ENCODE data around the gene EDA2R. TPM values are rescaled to one million over a fixed set of nuclear protein-coding genes. Genes with fewer than 3 reads are reported as not detected.
A peak's percentile ranks its signal among the peaks of the same experiment; 100 is the strongest.

Gene EDA2R
- total RNA-seq, 1 donor from 2014 or later = 25.3 TPM

DNA sequence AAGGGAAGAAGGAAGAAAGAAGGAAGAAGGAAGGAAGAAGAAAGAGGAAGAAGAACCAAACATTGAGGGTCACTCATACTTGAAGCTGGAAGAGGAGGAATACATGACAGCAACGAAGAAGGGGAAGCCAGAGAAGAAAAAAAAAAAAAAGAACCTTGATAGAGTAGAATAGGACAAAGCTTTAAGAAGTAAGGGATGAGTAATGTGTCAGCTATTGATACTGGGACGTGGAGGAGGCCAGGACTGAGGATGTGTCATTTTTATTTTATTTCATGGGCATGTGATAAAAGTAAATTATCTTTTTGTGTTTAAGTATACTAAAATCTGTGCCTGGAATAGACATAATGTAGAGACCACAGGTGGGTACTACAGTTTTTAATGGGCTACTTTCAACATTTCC is 6.4 kb downstream of the EDA2R start:
- Histone ChIP-seq H3K4me2 (ENCODE audit: low read length) (peak overlapping the region; percentile 90), H2AFZ (ENCODE audit: low read depth, low read length) (no peak overlapping the region), H3K4me1 (ENCODE audit: insufficient read depth, low read length) (peaks cover 25% of the 10 kb centered on the region), H3K4me3 (ENCODE audit: insufficient read depth, low read depth, low read length) (peak overlapping the region; percentile 10), H3K9ac (ENCODE audit: low read length) (peak overlapping the region; percentile 76), H3K36me3 (ENCODE audit: insufficient read depth, low read length) (peaks cover 3% of the 10 kb centered on the region), H4K20me1 (ENCODE audit: insufficient read depth, low read length) (peaks cover 12% of the 10 kb centered on the region), H3K27ac (ENCODE audit: low read depth, low read length) (peak overlapping the region; percentile 95), H3K27me3 (ENCODE audit: insufficient read depth, low read length) (no peaks in the 10 kb centered on the region), H3K9me3 (ENCODE audit: insufficient read depth, low read depth, low read length) (no peaks in the 10 kb centered on the region), H3K79me2 (ENCODE audit: insufficient read depth, low read length) (peaks cover 69% of the 10 kb centered on the region)
- peaks cover 1% of the 10 kb centered on the region for H3K9me3 Mint-ChIP-seq (ENCODE audit: unreplicated experiment)
- no peak overlapping the region for H3K4me3 Mint-ChIP-seq (ENCODE audit: unreplicated experiment)
- TF ChIP-seq EZH2 (IDR thresholded peaks at IDR 0.05; ENCODE audit: insufficient read depth, low read length) = no peak
- TF ChIP-seq, protein P1, sequence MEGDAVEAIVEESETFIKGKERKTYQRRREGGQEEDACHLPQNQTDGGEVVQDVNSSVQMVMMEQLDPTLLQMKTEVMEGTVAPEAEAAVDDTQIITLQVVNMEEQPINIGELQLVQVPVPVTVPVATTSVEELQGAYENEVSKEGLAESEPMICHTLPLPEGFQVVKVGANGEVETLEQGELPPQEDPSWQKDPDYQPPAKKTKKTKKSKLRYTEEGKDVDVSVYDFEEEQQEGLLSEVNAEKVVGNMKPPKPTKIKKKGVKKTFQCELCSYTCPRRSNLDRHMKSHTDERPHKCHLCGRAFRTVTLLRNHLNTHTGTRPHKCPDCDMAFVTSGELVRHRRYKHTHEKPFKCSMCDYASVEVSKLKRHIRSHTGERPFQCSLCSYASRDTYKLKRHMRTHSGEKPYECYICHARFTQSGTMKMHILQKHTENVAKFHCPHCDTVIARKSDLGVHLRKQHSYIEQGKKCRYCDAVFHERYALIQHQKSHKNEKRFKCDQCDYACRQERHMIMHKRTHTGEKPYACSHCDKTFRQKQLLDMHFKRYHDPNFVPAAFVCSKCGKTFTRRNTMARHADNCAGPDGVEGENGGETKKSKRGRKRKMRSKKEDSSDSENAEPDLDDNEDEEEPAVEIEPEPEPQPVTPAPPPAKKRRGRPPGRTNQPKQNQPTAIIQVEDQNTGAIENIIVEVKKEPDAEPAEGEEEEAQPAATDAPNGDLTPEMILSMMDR (IDR thresholded peaks at IDR 0.05; ENCODE audit: insufficient read depth, low read depth, low read length) = no peak
- no peaks in the 10 kb centered on the region for H3K36me3 Mint-ChIP-seq (ENCODE audit: low read depth, unreplicated experiment)
- H3K27ac Mint-ChIP-seq (ENCODE audit: unreplicated experiment) = no peak overlapping the region
- FAIRE-seq (no peak), DNase-seq (ENCODE audit: low read depth) (peak; percentile 24)
- H3K27me3 Mint-ChIP-seq (ENCODE audit: low read depth, unreplicated experiment) = no peaks in the 10 kb centered on the region
- peaks cover 33% of the 10 kb centered on the region for H3K4me1 Mint-ChIP-seq (ENCODE audit: low read depth, unreplicated experiment)

DNA sequence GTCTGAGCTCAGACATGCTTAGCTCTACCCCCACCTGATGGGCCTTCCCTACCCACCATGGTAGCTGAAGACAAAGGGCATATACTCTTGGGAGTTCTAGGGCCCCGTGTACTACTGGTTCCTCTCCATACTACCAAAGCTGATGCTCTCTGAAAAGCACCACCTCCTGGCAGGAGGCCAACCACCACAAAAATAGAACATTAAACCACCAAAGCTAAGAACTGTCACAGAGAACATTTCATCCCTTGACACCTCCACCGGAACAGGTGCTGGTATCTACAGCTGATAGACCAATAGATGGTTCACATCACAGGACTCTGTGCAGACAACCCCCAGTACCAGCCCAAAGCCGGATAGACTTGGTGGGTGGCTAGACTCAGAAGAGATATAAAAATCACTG is 13.4 kb downstream of the EDA2R start:
- Mint-ChIP-seq H3K27ac (ENCODE audit: unreplicated experiment) (no peak overlapping the region), H3K4me1 (ENCODE audit: low read depth, unreplicated experiment) (peaks cover 16% of the 10 kb centered on the region), H3K36me3 (ENCODE audit: low read depth, unreplicated experiment) (peaks cover 3% of the 10 kb centered on the region), H3K27me3 (ENCODE audit: low read depth, unreplicated experiment) (no peaks in the 10 kb centered on the region), H3K9me3 (ENCODE audit: unreplicated experiment) (peaks cover 1% of the 10 kb centered on the region), H3K4me3 (ENCODE audit: unreplicated experiment) (no peak overlapping the region)
- Histone ChIP-seq H3K27me3 (ENCODE audit: insufficient read depth, low read length) (no peaks in the 10 kb centered on the region), H3K4me2 (ENCODE audit: low read length) (no peak overlapping the region), H3K27ac (ENCODE audit: low read depth, low read length) (no peak overlapping the region), H3K9ac (ENCODE audit: low read length) (no peak overlapping the region), H3K36me3 (ENCODE audit: insufficient read depth, low read length) (no peaks in the 10 kb centered on the region), H4K20me1 (ENCODE audit: insufficient read depth, low read length) (peaks cover 52% of the 10 kb centered on the region), H3K4me1 (ENCODE audit: insufficient read depth, low read length) (no peaks in the 10 kb centered on the region), H2AFZ (ENCODE audit: low read depth, low read length) (no peak overlapping the region), H3K9me3 (ENCODE audit: insufficient read depth, low read depth, low read length) (no peaks in the 10 kb centered on the region), H3K4me3 (ENCODE audit: insufficient read depth, low read depth, low read length) (no peak overlapping the region), H3K79me2 (ENCODE audit: insufficient read depth, low read length) (peaks cover 88% of the 10 kb centered on the region)
- no peak for DNase-seq (ENCODE audit: low read depth)
- no peak for TF ChIP-seq EZH2 (IDR thresholded peaks at IDR 0.05; ENCODE audit: insufficient read depth, low read length)
- TF ChIP-seq, protein P1 (IDR thresholded peaks at IDR 0.05; ENCODE audit: insufficient read depth, low read depth, low read length) = no peak
- no peak for FAIRE-seq

DNA sequence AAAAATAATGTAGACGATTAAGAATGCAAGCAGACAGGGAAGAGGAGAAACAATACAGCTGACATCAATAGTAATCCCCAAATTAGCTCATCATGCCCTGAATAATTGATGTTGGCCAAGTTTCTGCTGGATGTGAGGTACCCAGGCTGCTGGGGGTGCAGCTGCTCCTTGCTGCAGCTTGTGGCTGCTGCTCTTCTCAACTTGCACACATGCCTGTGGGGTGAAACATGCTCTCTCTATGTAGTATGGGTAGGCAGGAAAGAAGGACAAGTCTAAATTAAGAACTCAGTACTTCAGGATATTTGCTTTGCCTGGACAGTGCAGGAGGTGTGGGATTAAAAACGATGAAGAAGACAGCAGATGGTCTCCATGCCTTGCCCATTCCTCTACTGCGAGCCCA is 16.7 kb downstream of the EDA2R start:
- Histone ChIP-seq H3K79me2 (ENCODE audit: insufficient read depth, low read length) (peaks cover 72% of the 10 kb centered on the region), H3K9ac (ENCODE audit: low read length) (no peak overlapping the region), H3K36me3 (ENCODE audit: insufficient read depth, low read length) (no peaks in the 10 kb centered on the region)

More for the DNA sequence above, 16.7 kb downstream of the EDA2R start:
- Mint-ChIP-seq H3K27ac (ENCODE audit: unreplicated experiment) (no peak overlapping the region), H3K36me3 (ENCODE audit: low read depth, unreplicated experiment) (peaks cover 3% of the 10 kb centered on the region), H3K4me1 (ENCODE audit: low read depth, unreplicated experiment) (peaks cover 16% of the 10 kb centered on the region), H3K27me3 (ENCODE audit: low read depth, unreplicated experiment) (no peaks in the 10 kb centered on the region), H3K4me3 (ENCODE audit: unreplicated experiment) (no peak overlapping the region), H3K9me3 (ENCODE audit: unreplicated experiment) (no peaks in the 10 kb centered on the region)
- H3K27me3 ChIP-seq (ENCODE audit: insufficient read depth, low read length) = no peaks in the 10 kb centered on the region
- FAIRE-seq (no peak), DNase-seq (ENCODE audit: low read depth) (peak; percentile 23)
- H3K4me1 ChIP-seq (ENCODE audit: insufficient read depth, low read length) = no peaks in the 10 kb centered on the region
- H2AFZ ChIP-seq (ENCODE audit: low read depth, low read length) = no peak overlapping the region
- TF ChIP-seq, protein P1 (IDR thresholded peaks at IDR 0.05; ENCODE audit: insufficient read depth, low read depth, low read length) = no peak
- no peak for TF ChIP-seq EZH2 (IDR thresholded peaks at IDR 0.05; ENCODE audit: insufficient read depth, low read length)
- H3K27ac ChIP-seq (ENCODE audit: low read depth, low read length) = no peak overlapping the region
- H3K4me3 ChIP-seq (ENCODE audit: insufficient read depth, low read depth, low read length) = no peak overlapping the region
- H4K20me1 ChIP-seq (ENCODE audit: insufficient read depth, low read length) = peaks cover 45% of the 10 kb centered on the region
- no peak overlapping the region for H3K4me2 ChIP-seq (ENCODE audit: low read length)
- no peaks in the 10 kb centered on the region for H3K9me3 ChIP-seq (ENCODE audit: insufficient read depth, low read depth, low read length)
